DOHH2 (cell line): ENCODE data around the gene CD8B.

Experiments used
- H3F3A ChIP-seq: fragments of 200-600 bp; sonication (generic), shearing (Covaris generic); 2 replicates; pipeline ENCODE4 v1.6.0; 2016; ENCODE audit warnings: antibody characterized with exemption, mild to moderate bottlenecking; ENCODE audit not compliant: control insufficient read depth, insufficient read depth
- H3K27ac ChIP-seq: fragments of 200-600 bp; sonication (generic); 2 replicates; pipeline ENCODE4 v1.5.1; 2014; ENCODE audit warnings: low read depth, mild to moderate bottlenecking, low read length, moderate library complexity
- H3K27me3 ChIP-seq: fragments of 200-600 bp; sonication (generic); 2 replicates; pipeline ENCODE4 v1.6.1; 2014; ENCODE audit warnings: mild to moderate bottlenecking, low read length, mixed read lengths; ENCODE audit not compliant: control insufficient read depth
- H3K36me3 ChIP-seq: fragments of 200-600 bp; sonication (generic); 2 replicates; pipeline ENCODE4 v1.6.1; 2014; ENCODE audit warnings: mild to moderate bottlenecking, low read length, moderate library complexity, mixed read lengths; ENCODE audit not compliant: control insufficient read depth
- H3K4me1 ChIP-seq: fragments of 200-600 bp; sonication (generic); 2 replicates; pipeline ENCODE4 v1.6.1; 2014; ENCODE audit warnings: mild to moderate bottlenecking, low read length, mixed read lengths; ENCODE audit not compliant: control insufficient read depth
- H3K4me2 ChIP-seq: fragments of 200-600 bp; sonication (generic); 2 replicates; pipeline ENCODE4 v1.6.0; 2014; ENCODE audit warnings: mild to moderate bottlenecking, low read length, moderate library complexity
- H3K4me3 ChIP-seq: fragments of 200-600 bp; sonication (generic); 2 replicates; pipeline ENCODE4 v1.5.1; 2014; ENCODE audit warnings: mild to moderate bottlenecking, low read length, mixed read lengths
- H3K79me2 ChIP-seq: fragments of 200-600 bp; sonication (generic); 2 replicates; pipeline ENCODE4 v1.6.1; 2014; ENCODE audit warnings: mild to moderate bottlenecking, low read length, mixed read lengths; ENCODE audit not compliant: control insufficient read depth
- H3K9me2 ChIP-seq: fragments of 200-600 bp; sonication (generic); replicated peaks from 2 replicates; pipeline ENCODE4 v1.6.1; 2014; ENCODE audit warnings: mild to moderate bottlenecking, low read length, mixed read lengths; ENCODE audit not compliant: control insufficient read depth
- H3K9me3 ChIP-seq: fragments of 200-600 bp; sonication (generic); 2 replicates; pipeline ENCODE4 v1.6.1; 2014; ENCODE audit warnings: antibody characterized with exemption, low read length, mixed read lengths; ENCODE audit not compliant: control insufficient read depth, insufficient read depth
- H4K20me1 ChIP-seq: fragments of 200-600 bp; sonication (generic); 2 replicates; pipeline ENCODE4 v1.6.0; 2014; ENCODE audit warnings: low read depth, mild to moderate bottlenecking, antibody characterized with exemption, low read length, moderate library complexity; ENCODE audit not compliant: control insufficient read depth, insufficient read depth
- CTCF ChIP-seq: fragments of 200-600 bp; sonication (generic); IDR thresholded peaks from one replicate; pipeline ENCODE4 v1.5.1; 2014; ENCODE audit warnings: antibody characterized with exemption, mild to moderate bottlenecking, low read depth, low read length; ENCODE audit not compliant: poor library complexity, severe bottlenecking
- EZH2phosphoT487 ChIP-seq: fragments of 200-600 bp; sonication (generic); IDR thresholded peaks from 2 replicates; pipeline ENCODE4 v1.6.1; 2017; ENCODE audit warnings: borderline replicate concordance, mild to moderate bottlenecking, antibody characterized with exemption, low read length, moderate library complexity, mixed read lengths

CD8B gene

GRCh38 chr2:86770816-86771301, 90.8 kb downstream of the CD8B start:
- H3K27ac ChIP-seq = no peak overlapping the region
- H3K79me2 ChIP-seq = no peaks in the 10 kb centered on the region
- no peaks in the 10 kb centered on the region for H3K9me2 ChIP-seq
- no peak for TF ChIP-seq CTCF
- TF ChIP-seq EZH2phosphoT487 = no peak
- H3K27me3 ChIP-seq = no peaks in the 10 kb centered on the region
- H3K4me3 ChIP-seq = no peak overlapping the region
- no peak overlapping the region for H3K4me2 ChIP-seq
- H4K20me1 ChIP-seq = no peaks in the 10 kb centered on the region
- H3K9me3 ChIP-seq = no peaks in the 10 kb centered on the region
- no peaks in the 10 kb centered on the region for H3K4me1 ChIP-seq
- H3K36me3 ChIP-seq = peaks cover 85% of the 10 kb centered on the region
- H3F3A ChIP-seq = no peaks in the 10 kb centered on the region

GRCh38 chr2:86769838-86770237, 91.8 kb downstream of the CD8B start:
- Histone ChIP-seq H3K27ac (no peak overlapping the region), H3F3A (no peaks in the 10 kb centered on the region), H3K27me3 (no peaks in the 10 kb centered on the region), H3K4me1 (no peaks in the 10 kb centered on the region), H3K4me3 (no peak overlapping the region), H3K79me2 (peaks cover 3% of the 10 kb centered on the region; the same call in 1 of the 2 replicates), H3K36me3 (peaks cover 88% of the 10 kb centered on the region), H3K9me3 (no peaks in the 10 kb centered on the region), H3K9me2 (no peaks in the 10 kb centered on the region), H4K20me1 (no peaks in the 10 kb centered on the region), H3K4me2 (no peak overlapping the region)
- TF ChIP-seq CTCF = no peak
- TF ChIP-seq EZH2phosphoT487 = no peak

GRCh38 chr2:86768189-86768949, 93.3 kb downstream of the CD8B start:
- Histone ChIP-seq H3K9me2 (no peaks in the 10 kb centered on the region), H3K4me2 (no peak overlapping the region), H3K27me3 (no peaks in the 10 kb centered on the region), H3K27ac (no peak overlapping the region), H3K4me1 (no peaks in the 10 kb centered on the region), H3K9me3 (no peaks in the 10 kb centered on the region), H3K79me2 (peaks cover 11% of the 10 kb centered on the region), H4K20me1 (peaks cover 4% of the 10 kb centered on the region; the same call in 1 of the 2 replicates), H3K4me3 (no peak overlapping the region), H3K36me3 (peaks cover 78% of the 10 kb centered on the region), H3F3A (peaks cover 10% of the 10 kb centered on the region)
- TF ChIP-seq EZH2phosphoT487 (no peak), CTCF (no peak)
